ENCODE data around the gene B4GALT7.
"Not testable (repeated sequence)": the region's sequence is repeated elsewhere in the genome, so short reads cannot be mapped to it uniquely, and the experiment has no call there.

B4GALT7 gene

DNA sequence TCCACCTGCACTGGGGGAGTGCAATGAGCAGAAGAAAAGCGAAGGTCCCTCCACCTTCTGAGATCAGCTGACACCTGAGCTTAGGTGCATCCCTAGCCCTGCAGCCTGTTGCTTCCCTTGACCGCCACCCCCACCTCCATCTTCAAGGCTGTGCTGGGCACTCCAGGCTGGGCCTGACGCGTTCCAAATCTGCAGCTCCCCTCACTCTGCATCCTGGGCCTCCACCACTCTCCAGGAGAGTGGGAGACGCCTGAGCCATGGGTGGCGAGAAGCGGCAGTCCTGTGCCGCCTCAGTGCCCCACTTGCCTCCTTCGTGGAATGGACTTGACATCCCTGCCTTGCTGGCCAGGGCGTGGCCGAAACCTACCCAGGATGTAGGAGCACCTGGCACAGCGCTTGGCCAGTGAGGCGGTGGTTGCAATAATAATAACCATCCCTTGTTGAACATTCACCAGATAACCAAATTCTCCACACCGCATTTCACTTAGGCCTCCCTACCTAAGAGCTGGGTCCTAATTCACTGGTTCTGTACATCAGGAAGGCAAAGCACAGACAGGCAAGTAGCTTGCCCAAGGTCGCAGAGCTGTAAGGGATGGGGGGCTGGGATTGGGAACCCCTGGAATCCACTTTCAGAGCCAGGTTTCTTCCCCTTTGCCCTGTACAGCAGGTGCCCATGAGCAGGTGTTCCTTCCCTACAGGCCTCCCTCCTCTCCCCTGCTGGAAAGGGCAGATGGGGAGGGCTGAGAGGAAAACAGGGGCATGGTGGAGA is 11.7 kb downstream of the B4GALT7 start:
- Histone ChIP-seq H3K9ac (ENCODE audit: low read depth, low read length) (no peak overlapping the region), H3K36me3 (ENCODE audit: insufficient read depth, low read length) (peaks cover 11% of the 10 kb centered on the region), H3K4me3 (ENCODE audit: low read length) (no peak overlapping the region), H3K4me2 (ENCODE audit: low read length) (no peak overlapping the region), H3K9me3 (replicated peaks; ENCODE audit: low read length) (no peaks in the 10 kb centered on the region), H3K4me1 (ENCODE audit: control insufficient read depth, insufficient read depth, low read length) (no peaks in the 10 kb centered on the region), H3K27me3 (ENCODE audit: control insufficient read depth, insufficient read depth, low read length) (no peaks in the 10 kb centered on the region)

- Histone ChIP-seq H3K4me1 (ENCODE audit: control insufficient read depth, insufficient read depth, low read length) (no peaks in the 10 kb centered on the region), H3K4me3 (ENCODE audit: low read length) (no peak overlapping the region), H3K36me3 (ENCODE audit: insufficient read depth, low read length) (peaks cover 11% of the 10 kb centered on the region), H3K9me3 (replicated peaks; ENCODE audit: low read length) (no peaks in the 10 kb centered on the region), H3K27me3 (ENCODE audit: control insufficient read depth, insufficient read depth, low read length) (no peaks in the 10 kb centered on the region), H3K9ac (ENCODE audit: low read depth, low read length) (no peak overlapping the region), H3K4me2 (ENCODE audit: low read length) (no peak overlapping the region)
These were observed 12.3 kb downstream of the B4GALT7 start for GRCh38 chr5:177612215-177612673.

- no peak overlapping the region for H3K4me3 ChIP-seq (ENCODE audit: low read length)
- H3K9ac ChIP-seq (ENCODE audit: low read depth, low read length): no peak overlapping the region
- no peaks in the 10 kb centered on the region for H3K27me3 ChIP-seq (ENCODE audit: control insufficient read depth, insufficient read depth, low read length)
- H3K4me2 ChIP-seq (ENCODE audit: low read length): no peak overlapping the region
- no peaks in the 10 kb centered on the region for H3K9me3 ChIP-seq (replicated peaks; ENCODE audit: low read length)
- peaks cover 12% of the 10 kb centered on the region for H3K36me3 ChIP-seq (ENCODE audit: insufficient read depth, low read length)
- no peaks in the 10 kb centered on the region for H3K4me1 ChIP-seq (ENCODE audit: control insufficient read depth, insufficient read depth, low read length)
These were observed 20.6 kb downstream of the B4GALT7 start for GRCh38 chr5:177620560-177620959.

DNA sequence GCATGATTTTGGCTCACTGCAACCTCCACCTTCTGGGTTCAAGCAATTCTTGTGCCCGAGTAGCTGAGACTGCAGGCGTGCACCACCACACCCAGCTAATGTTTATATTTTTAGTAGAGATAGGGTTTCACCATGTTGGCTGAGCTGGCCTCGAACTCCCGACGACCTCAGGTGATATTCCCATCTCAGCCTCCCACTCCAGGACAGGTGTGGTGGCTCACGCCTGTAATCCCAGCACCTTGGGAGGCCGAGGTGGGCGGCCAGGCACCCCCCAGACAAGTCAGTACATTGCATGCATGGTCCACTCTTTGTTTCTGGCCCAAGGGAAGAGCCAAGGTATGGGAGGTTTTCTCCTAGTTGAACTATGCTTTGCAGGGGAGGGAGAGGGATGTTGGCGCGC is 24.2 kb downstream of the B4GALT7 start:
- H3K4me1 ChIP-seq (ENCODE audit: control insufficient read depth, insufficient read depth, low read length); H3K4me3 ChIP-seq (ENCODE audit: low read length); H3K9me3 ChIP-seq (replicated peaks; ENCODE audit: low read length); H3K9ac ChIP-seq (ENCODE audit: low read depth, low read length); H3K4me2 ChIP-seq (ENCODE audit: low read length); H3K36me3 ChIP-seq (ENCODE audit: insufficient read depth, low read length); H3K27me3 ChIP-seq (ENCODE audit: control insufficient read depth, insufficient read depth, low read length): not testable (repeated sequence)

- not testable (repeated sequence) for H3K9me3 ChIP-seq (replicated peaks; ENCODE audit: low read length); H3K4me1 ChIP-seq (ENCODE audit: control insufficient read depth, insufficient read depth, low read length); H3K4me2 ChIP-seq (ENCODE audit: low read length); H3K4me3 ChIP-seq (ENCODE audit: low read length); H3K27me3 ChIP-seq (ENCODE audit: control insufficient read depth, insufficient read depth, low read length); H3K36me3 ChIP-seq (ENCODE audit: insufficient read depth, low read length); H3K9ac ChIP-seq (ENCODE audit: low read depth, low read length)
These were observed 30.3 kb downstream of the B4GALT7 start for GRCh38 chr5:177630186-177630585.

DNA sequence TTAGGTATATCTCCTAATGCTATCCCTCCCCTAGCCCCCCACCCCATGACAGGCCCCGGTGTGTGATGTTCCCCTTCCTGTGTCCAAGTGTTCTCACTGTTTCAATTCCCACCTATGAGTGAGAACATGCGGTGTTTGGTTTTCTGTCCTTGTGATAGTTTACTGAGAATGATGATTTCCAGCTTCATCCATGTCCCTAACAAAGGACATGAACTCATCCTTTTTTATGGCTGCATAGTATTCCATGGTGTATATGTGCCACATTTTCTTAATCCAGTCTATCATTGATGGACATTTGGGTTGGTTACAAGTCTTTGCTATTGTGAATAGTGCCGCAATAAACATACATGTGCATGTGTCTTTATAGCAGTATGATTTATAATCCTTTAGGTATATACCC is 35.0 kb downstream of the B4GALT7 start:
- not testable (repeated sequence) for H3K4me2 ChIP-seq (ENCODE audit: low read length); H3K27me3 ChIP-seq (ENCODE audit: control insufficient read depth, insufficient read depth, low read length); H3K36me3 ChIP-seq (ENCODE audit: insufficient read depth, low read length); H3K9me3 ChIP-seq (replicated peaks; ENCODE audit: low read length); H3K4me1 ChIP-seq (ENCODE audit: control insufficient read depth, insufficient read depth, low read length); H3K9ac ChIP-seq (ENCODE audit: low read depth, low read length); H3K4me3 ChIP-seq (ENCODE audit: low read length)

DNA sequence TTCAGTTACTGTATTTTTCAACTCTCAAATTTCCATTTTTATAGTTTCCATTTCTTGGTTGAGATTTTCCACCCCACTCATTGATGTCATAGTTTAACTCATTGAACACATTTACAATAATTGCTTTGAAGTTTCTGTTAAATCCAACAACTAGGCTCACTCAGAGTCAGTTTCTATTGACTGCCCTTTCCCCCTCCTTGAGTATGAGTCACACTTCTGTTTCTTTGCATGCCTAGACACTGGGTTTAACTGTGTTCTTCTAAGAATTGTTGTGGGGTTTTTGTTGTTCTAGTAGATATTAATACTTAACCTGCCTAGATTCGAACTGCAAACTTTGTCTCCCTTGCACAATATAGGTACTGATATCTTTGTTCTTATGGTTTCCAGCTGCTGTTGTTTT is 45.5 kb downstream of the B4GALT7 start:
- not testable (repeated sequence) for H3K9ac ChIP-seq (ENCODE audit: low read depth, low read length); H3K9me3 ChIP-seq (replicated peaks; ENCODE audit: low read length); H3K4me1 ChIP-seq (ENCODE audit: control insufficient read depth, insufficient read depth, low read length); H3K4me2 ChIP-seq (ENCODE audit: low read length); H3K4me3 ChIP-seq (ENCODE audit: low read length); H3K27me3 ChIP-seq (ENCODE audit: control insufficient read depth, insufficient read depth, low read length); H3K36me3 ChIP-seq (ENCODE audit: insufficient read depth, low read length)

GRCh38 chr5:177651235-177651634 is 51.3 kb downstream of the B4GALT7 start:
- H3K4me3 ChIP-seq (ENCODE audit: low read length); H3K36me3 ChIP-seq (ENCODE audit: insufficient read depth, low read length); H3K4me1 ChIP-seq (ENCODE audit: control insufficient read depth, insufficient read depth, low read length); H3K9ac ChIP-seq (ENCODE audit: low read depth, low read length); H3K4me2 ChIP-seq (ENCODE audit: low read length); H3K9me3 ChIP-seq (replicated peaks; ENCODE audit: low read length); H3K27me3 ChIP-seq (ENCODE audit: control insufficient read depth, insufficient read depth, low read length): not testable (repeated sequence)

- not testable (repeated sequence) for H3K4me2 ChIP-seq (ENCODE audit: low read length); H3K27me3 ChIP-seq (ENCODE audit: control insufficient read depth, insufficient read depth, low read length); H3K9me3 ChIP-seq (replicated peaks; ENCODE audit: low read length); H3K4me3 ChIP-seq (ENCODE audit: low read length); H3K36me3 ChIP-seq (ENCODE audit: insufficient read depth, low read length); H3K9ac ChIP-seq (ENCODE audit: low read depth, low read length); H3K4me1 ChIP-seq (ENCODE audit: control insufficient read depth, insufficient read depth, low read length)
These were observed 57.9 kb downstream of the B4GALT7 start for GRCh38 chr5:177657846-177658245.

DNA sequence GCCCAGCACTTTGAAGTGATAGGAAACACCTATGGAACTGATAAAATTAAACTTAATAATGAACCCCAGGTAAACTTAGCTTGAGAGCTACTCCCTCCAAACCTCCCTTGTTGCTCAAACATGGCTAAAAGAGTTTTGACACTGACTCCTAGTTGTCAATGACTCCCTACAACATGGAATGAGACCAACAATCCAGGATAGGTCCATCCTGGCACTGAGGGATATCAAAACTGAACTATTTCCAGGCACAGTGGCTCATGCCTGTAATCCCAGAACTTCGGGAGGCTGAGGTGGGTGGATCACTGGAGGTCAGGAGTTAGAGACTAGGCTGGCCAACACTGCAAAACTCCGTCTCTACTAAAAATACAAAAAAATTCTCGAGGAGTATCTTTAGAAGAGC is 58.6 kb downstream of the B4GALT7 start:
- not testable (repeated sequence) for H3K27me3 ChIP-seq (ENCODE audit: control insufficient read depth, insufficient read depth, low read length); H3K36me3 ChIP-seq (ENCODE audit: insufficient read depth, low read length); H3K4me3 ChIP-seq (ENCODE audit: low read length); H3K9me3 ChIP-seq (replicated peaks; ENCODE audit: low read length); H3K9ac ChIP-seq (ENCODE audit: low read depth, low read length); H3K4me2 ChIP-seq (ENCODE audit: low read length); H3K4me1 ChIP-seq (ENCODE audit: control insufficient read depth, insufficient read depth, low read length)

Data from skeletal muscle satellite cell (primary cell).